A549 (cell line): Measurements from ENCODE around the gene PRADC1.

ENCODE experiments used
- CEBPB ChIP-seq, 2 experiments: fragments of >200 bp in 1 of 2; sonication (Bioruptor Twin) in 1 of 2; formaldehyde crosslinking in 1 of 2; IDR thresholded peaks; 2 replicates each; pipeline ENCODE4 v1.6.1; 2012 to 2016
- CTCF ChIP-seq: fragments of >200 bp; sonication (Bioruptor Twin); formaldehyde crosslinking; IDR thresholded peaks from 3 replicates; pipeline ENCODE4 v1.5.1; 2016
- E2F6 ChIP-seq: IDR thresholded peaks from 2 replicates; pipeline ENCODE4 v1.6.1; 2012; ENCODE audit warnings: low read depth, borderline replicate concordance
- EHF ChIP-seq: fragments of 250-450 bp; sonication (Bioruptor Pico); IDR thresholded peaks from 2 replicates; pipeline ENCODE4 v1.5.0; 2020; ENCODE audit warnings: mild to moderate bottlenecking
- EP300 ChIP-seq, 2 experiments: fragments of >200 bp; sonication (Bioruptor Twin); formaldehyde crosslinking; IDR thresholded peaks; 2 replicates in 1 of 2; 3 replicates in 1 of 2; pipeline ENCODE4 v1.6.1; 2016 to 2017
- ESRRA ChIP-seq: fragments of 150-350 bp; IDR thresholded peaks from 2 replicates; pipeline ENCODE4 v1.6.1; 2014; ENCODE audit warnings: mild to moderate bottlenecking, low read length, borderline replicate concordance
- HDAC2 ChIP-seq: fragments of 200-600 bp; sonication (generic); IDR thresholded peaks from 2 replicates; pipeline ENCODE4 v1.6.1; 2016
- JUN ChIP-seq, 2 experiments: fragments of >200 bp; sonication (Bioruptor Twin); formaldehyde crosslinking; IDR thresholded peaks; 2 replicates in 1 of 2; 3 replicates in 1 of 2; pipeline ENCODE4 v1.6.1; 2016 to 2017
- KDM1A ChIP-seq: fragments of 200-600 bp; sonication (generic); IDR thresholded peaks from 2 replicates; pipeline ENCODE4 v1.6.1; 2016; ENCODE audit warnings: low read depth, mild to moderate bottlenecking
- MAFK ChIP-seq: fragments of 450-650 bp; IDR thresholded peaks from 2 replicates; pipeline ENCODE4 v1.6.1; 2014; ENCODE audit not compliant: partially characterized antibody
- MYC ChIP-seq: IDR thresholded peaks from 2 replicates; pipeline ENCODE4 v1.6.1; 2012; ENCODE audit warnings: mild to moderate bottlenecking, inconsistent platforms, low read length, improper control_type of control experiment, borderline replicate concordance
- SMC3 ChIP-seq: fragments of >200 bp; sonication (Bioruptor Twin); formaldehyde crosslinking; IDR thresholded peaks from 3 replicates; pipeline ENCODE4 v1.6.1; 2018; ENCODE audit warnings: inconsistent platforms
- TP53 ChIP-seq: fragments of 250-450 bp; sonication (Bioruptor Pico); IDR thresholded peaks from 2 replicates; pipeline ENCODE4 v1.5.0; 2021; ENCODE audit warnings: mild to moderate bottlenecking, moderate library complexity
- USF2 ChIP-seq: fragments of 450-650 bp; IDR thresholded peaks from 2 replicates; pipeline ENCODE4 v1.6.1; 2014; ENCODE audit warnings: antibody characterized with exemption

- no peak for TF ChIP-seq ESRRA
- no peak for TF ChIP-seq USF2
- TF ChIP-seq MYC: no peak
- no peak for TF ChIP-seq SMC3
- TF ChIP-seq CTCF: no peak
- no peak for TF ChIP-seq E2F6
- TF ChIP-seq MAFK: no peak
- no peak for TF ChIP-seq JUN (IDR thresholded peaks at IDR 0.05)
- TF ChIP-seq TP53 (CRISPR knock-in tag): no peak
- TF ChIP-seq CEBPB (IDR thresholded peaks at IDR 0.05): 0 out of 4 replicates have a peak, but pooled peaks of 1 of the 2 experiments have one; percentile 6
- TF ChIP-seq EP300 (IDR thresholded peaks at IDR 0.05): no peak
- TF ChIP-seq HDAC2: no peak
- TF ChIP-seq KDM1A: no peak
- TF ChIP-seq EHF (CRISPR knock-in tag): no peak
Observed at GRCh38 chr2:73264783-73265182, 31.7 kb upstream of the PRADC1 start.
